Measurements from ENCODE around the gene CFAP410.

GRCh38 chr21:44299085-44299457 lies 40.1 kb downstream of the CFAP410 start:
- no peak for TF ChIP-seq CTCF (IDR thresholded peaks at IDR 0.05 in 8 of 11, conservative IDR thresholded peaks at IDR 0.05 in 3 of 11)
- no peak for TF ChIP-seq POLR2A (IDR thresholded peaks at IDR 0.05)

Data from spleen (tissue), 7 donors.